Natural killer cell (primary cell): ENCODE measurements around the gene TMEM121B. TPM values are rescaled to one million over a fixed set of nuclear protein-coding genes. Genes with fewer than 3 reads are reported as not detected.
A peak's percentile ranks its signal among the peaks of the same experiment; 100 is the strongest.

Experiments used
- ATAC-seq, 3 donors: fragments of 150-1000 bp in 2 of 3; fragments of 200-7000 bp in 1 of 3; cut with Tn5 transposase; 1 replicate in 1 of 3; 2 replicates in 2 of 3; pipeline ENCODE4 v1.10.0; 2021; ENCODE audit warnings: mild to moderate bottlenecking in 2 of 3, moderate library complexity in 2 of 3
- DNase-seq, 2 donors: peaks; one replicate each; pipeline versions ENCODE4 v3.0.0 to v3.0.0-alpha.2; 2013 to 2021; ENCODE audit warnings: mixed read lengths in 1 of 2
- H3K27ac ChIP-seq: one replicate; pipeline ENCODE4 v1.5.1; 2013; ENCODE audit warnings: mild to moderate bottlenecking, low read length
- H3K27me3 ChIP-seq: one replicate; pipeline ENCODE4 v1.6.1; 2013; ENCODE audit warnings: low read length; ENCODE audit not compliant: control insufficient read depth, insufficient read depth
- H3K36me3 ChIP-seq: one replicate; pipeline ENCODE4 v1.6.1; 2013; ENCODE audit warnings: low read length; ENCODE audit not compliant: control insufficient read depth, insufficient read depth
- H3K4me1 ChIP-seq: one replicate; pipeline ENCODE4 v1.6.1; 2013; ENCODE audit warnings: low read length; ENCODE audit not compliant: control insufficient read depth, insufficient read depth
- H3K4me3 ChIP-seq: one replicate; pipeline ENCODE4 v1.5.1; 2013; ENCODE audit warnings: low read length
- H3K9me3 ChIP-seq: one replicate; pipeline ENCODE4 v1.6.1; 2013; ENCODE audit warnings: low read length; ENCODE audit not compliant: control insufficient read depth, insufficient read depth
- H3K27ac Mint-ChIP-seq, 2 donors: one replicate each; pipeline ENCODE4 v1.8.0; 2022; ENCODE audit warnings: mild to moderate bottlenecking in 2 of 2, mixed read lengths in 2 of 2, moderate library complexity in 1 of 2
- H3K27me3 Mint-ChIP-seq, 2 donors: one replicate each; pipeline ENCODE4 v1.8.0; 2022; ENCODE audit warnings: low read depth in 2 of 2, mixed read lengths in 2 of 2
- H3K36me3 Mint-ChIP-seq: one replicate; pipeline ENCODE4 v1.8.0; 2022; ENCODE audit warnings: mixed read lengths
- H3K4me1 Mint-ChIP-seq, 2 donors: one replicate each; pipeline ENCODE4 v1.8.0; 2022; ENCODE audit warnings: mixed read lengths in 2 of 2
- H3K4me3 Mint-ChIP-seq: one replicate; pipeline ENCODE4 v1.8.0; 2022; ENCODE audit warnings: mild to moderate bottlenecking, moderate library complexity, mixed read lengths
- H3K9me3 Mint-ChIP-seq, 2 donors: one replicate each; pipeline ENCODE4 v1.8.0; 2022; ENCODE audit warnings: mixed read lengths in 2 of 2
- WGBS: methylation state at CpG from one replicate; pipeline ENCODE4 v1.1.7; 2013; ENCODE audit warnings: missing lambda C conversion rate; ENCODE audit not compliant: insufficient coverage; 5-methylcytosine and 5-hydroxymethylcytosine counted together
- intact Hi-C: fragments of 100-400 bp; cut with micrococcal nuclease; formaldehyde crosslinking; loops from one replicate; pipeline ENCODE4 v1.14.2; 2022
- total RNA-seq, 4 donors: library from RNA; stranded (reverse); fragments of 120-200 nt in 1 of 4; gene quantifications; one replicate each; pipeline versions ENCODE4 v1.2.3 to v1.2.4, GENCODE V29; 2013 to 2022
- TF ChIP-seq, protein P1 (sequence below): fragments of 200-600 bp; IDR thresholded peaks from one replicate; pipeline ENCODE4 v1.8.0; 2022; ENCODE audit warnings: antibody characterized with exemption

Gene TMEM121B
- total RNA-seq, 3 donors from 2014 or later (not counting 1 experiment from before 2014, with no cell fraction given) = 0.18 to 0.35 TPM; not detected in 1

DNA sequence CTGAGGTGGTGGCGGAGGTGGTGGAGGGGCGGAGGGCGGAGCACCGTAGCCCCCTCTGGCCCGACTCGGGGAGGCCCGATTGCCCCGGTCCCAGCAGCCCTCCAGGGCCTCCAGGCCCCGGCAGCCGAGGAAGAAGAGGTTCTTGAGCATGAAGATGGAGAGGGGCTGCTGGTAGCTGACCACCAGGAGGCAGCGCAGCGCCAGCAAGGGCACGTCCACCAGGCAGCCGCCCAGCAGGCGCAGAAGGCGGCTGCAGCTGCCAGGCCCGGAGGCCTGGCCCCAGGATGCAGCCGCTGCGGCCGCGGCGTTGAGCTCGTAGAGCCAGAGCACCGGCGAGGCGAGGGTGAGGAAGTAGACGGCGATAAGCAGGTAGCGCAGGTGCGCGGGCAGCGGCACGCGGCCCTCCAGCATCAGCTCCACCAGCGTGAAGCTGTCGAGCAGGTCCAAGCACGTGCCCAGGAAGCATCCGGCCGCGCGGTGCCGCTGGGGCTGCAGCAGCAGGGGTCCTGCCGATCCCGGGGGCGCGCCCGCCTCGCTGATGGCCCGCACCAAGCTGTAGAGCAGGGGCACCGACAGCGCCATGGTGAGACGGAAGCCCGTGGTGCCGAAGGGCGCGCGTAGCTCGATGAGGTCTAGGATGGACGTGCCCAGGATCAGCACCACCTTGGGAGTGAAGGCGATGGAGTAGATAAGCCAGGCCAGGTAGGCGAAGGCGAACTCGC, 1.5 kb downstream of the TMEM121B start:
- intact Hi-C loops = no loop called here
- no peaks in the 10 kb centered on the region for H3K9me3 ChIP-seq
- Mint-ChIP-seq H3K27me3 (peaks cover 10 to 16% of the 10 kb centered on the region in 2 donors), H3K4me3 (peak overlapping the region; percentile 59), H3K36me3 (peaks cover 2% of the 10 kb centered on the region), H3K4me1 (peaks cover 48 to 50% of the 10 kb centered on the region in 2 donors), H3K9me3 (no peaks in the 10 kb centered on the region), H3K27ac (no peak overlapping the region)
- no peaks in the 10 kb centered on the region for H3K36me3 ChIP-seq
- H3K4me3 ChIP-seq = no peak overlapping the region
- ATAC-seq (no peak), DNase-seq (peak in 1 of 2 donors; percentile 24)
- peaks cover 57% of the 10 kb centered on the region for H3K4me1 ChIP-seq
- peaks cover 15% of the 10 kb centered on the region for H3K27me3 ChIP-seq
- 46% methylated on average over 63 of the region's 63 CpGs for WGBS
- TF ChIP-seq, protein P1, sequence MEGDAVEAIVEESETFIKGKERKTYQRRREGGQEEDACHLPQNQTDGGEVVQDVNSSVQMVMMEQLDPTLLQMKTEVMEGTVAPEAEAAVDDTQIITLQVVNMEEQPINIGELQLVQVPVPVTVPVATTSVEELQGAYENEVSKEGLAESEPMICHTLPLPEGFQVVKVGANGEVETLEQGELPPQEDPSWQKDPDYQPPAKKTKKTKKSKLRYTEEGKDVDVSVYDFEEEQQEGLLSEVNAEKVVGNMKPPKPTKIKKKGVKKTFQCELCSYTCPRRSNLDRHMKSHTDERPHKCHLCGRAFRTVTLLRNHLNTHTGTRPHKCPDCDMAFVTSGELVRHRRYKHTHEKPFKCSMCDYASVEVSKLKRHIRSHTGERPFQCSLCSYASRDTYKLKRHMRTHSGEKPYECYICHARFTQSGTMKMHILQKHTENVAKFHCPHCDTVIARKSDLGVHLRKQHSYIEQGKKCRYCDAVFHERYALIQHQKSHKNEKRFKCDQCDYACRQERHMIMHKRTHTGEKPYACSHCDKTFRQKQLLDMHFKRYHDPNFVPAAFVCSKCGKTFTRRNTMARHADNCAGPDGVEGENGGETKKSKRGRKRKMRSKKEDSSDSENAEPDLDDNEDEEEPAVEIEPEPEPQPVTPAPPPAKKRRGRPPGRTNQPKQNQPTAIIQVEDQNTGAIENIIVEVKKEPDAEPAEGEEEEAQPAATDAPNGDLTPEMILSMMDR = no peak
- H3K27ac ChIP-seq = no peak overlapping the region

DNA sequence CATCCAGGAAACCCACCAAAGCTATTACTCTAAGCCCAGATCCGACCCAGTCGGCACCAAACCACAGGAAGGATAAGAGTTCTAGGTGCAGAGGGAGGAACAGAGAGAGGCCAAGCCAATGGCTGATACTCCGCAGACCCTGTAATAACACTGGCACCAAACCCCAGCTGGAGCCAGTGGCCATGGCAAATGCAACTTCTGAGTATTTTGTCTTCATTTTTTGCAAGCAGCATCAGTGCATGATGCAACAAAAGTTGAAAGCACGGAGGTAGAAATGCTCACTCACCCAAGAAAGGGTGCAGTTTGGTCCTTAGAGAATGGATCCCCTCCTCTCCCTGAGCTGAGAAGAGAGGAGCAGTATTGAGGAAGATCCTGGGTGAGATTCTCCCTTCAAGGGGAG, 2.8 kb downstream of the TMEM121B start:
- Histone ChIP-seq H3K4me1 (peaks cover 61% of the 10 kb centered on the region), H3K27ac (no peak overlapping the region), H3K27me3 (peaks cover 15% of the 10 kb centered on the region), H3K9me3 (no peaks in the 10 kb centered on the region), H3K4me3 (no peak overlapping the region), H3K36me3 (no peaks in the 10 kb centered on the region)
- no peak for ATAC-seq
- no peaks in the 10 kb centered on the region for H3K36me3 Mint-ChIP-seq
- DNase-seq = no peak
- peaks cover 48 to 58% of the 10 kb centered on the region in 2 donors for H3K4me1 Mint-ChIP-seq
- H3K4me3 Mint-ChIP-seq = peak overlapping the region; percentile 78
- TF ChIP-seq, protein P1 = no peak
- H3K9me3 Mint-ChIP-seq = no peaks in the 10 kb centered on the region
- intact Hi-C loops = no loop called here
- peak overlapping the region in 1 of 2 donors; percentile 81 for H3K27ac Mint-ChIP-seq
- 44% methylated on average over 4 of the region's 4 CpGs for WGBS
- H3K27me3 Mint-ChIP-seq = peaks cover 10 to 14% of the 10 kb centered on the region in 2 donors

DNA sequence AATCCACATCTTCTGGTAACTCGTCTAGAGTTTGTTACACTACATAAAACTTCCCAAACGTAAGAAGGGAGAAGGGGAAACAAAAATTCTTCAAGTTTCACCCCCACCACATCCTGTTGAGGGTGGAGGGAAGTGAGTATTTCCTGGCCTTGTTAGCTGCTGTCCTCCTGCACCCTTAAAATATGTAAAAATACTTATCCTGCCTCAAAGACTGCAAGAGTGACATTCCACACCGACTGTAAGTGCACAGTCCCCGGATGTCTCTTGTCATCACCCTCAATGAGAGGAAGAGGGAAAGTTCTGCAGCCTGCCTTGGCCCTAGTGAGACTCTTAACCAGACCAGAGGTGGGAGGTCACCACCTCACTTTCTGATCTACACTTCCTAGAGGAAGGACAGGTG, 3.3 kb downstream of the TMEM121B start:
- Histone ChIP-seq H3K9me3 (no peaks in the 10 kb centered on the region), H3K4me1 (peaks cover 61% of the 10 kb centered on the region), H3K27ac (no peak overlapping the region), H3K27me3 (peaks cover 15% of the 10 kb centered on the region), H3K36me3 (no peaks in the 10 kb centered on the region), H3K4me3 (no peak overlapping the region)
- peak in 1 of 2 donors; percentile 46 for DNase-seq
- peaks cover 10 to 14% of the 10 kb centered on the region in 2 donors for H3K27me3 Mint-ChIP-seq
- peaks cover 48 to 62% of the 10 kb centered on the region in 2 donors for H3K4me1 Mint-ChIP-seq
- TF ChIP-seq, protein P1 = no peak
- WGBS = 0% methylated on average over 2 of the region's 4 CpGs
- H3K36me3 Mint-ChIP-seq = no peaks in the 10 kb centered on the region
- intact Hi-C loops = no loop called here
- H3K9me3 Mint-ChIP-seq = no peaks in the 10 kb centered on the region
- H3K27ac Mint-ChIP-seq = peak overlapping the region in 1 of 2 donors; percentile 81
- no peak for ATAC-seq
- peak overlapping the region; percentile 78 for H3K4me3 Mint-ChIP-seq
